CMK (cell line): ENCODE data around the gene PIK3CD.
A peak's percentile ranks its signal among the peaks of the same experiment; 100 is the strongest.
"Not testable (repeated sequence)": the region's sequence is repeated elsewhere in the genome, so short reads cannot be mapped to it uniquely, and the experiment has no call there.

Experiments used
- DNase-seq: peaks from one replicate; pipeline ENCODE4 v3.0.0-alpha.2; 2010; ENCODE audit warnings: low read depth

Gene PIK3CD

DNA sequence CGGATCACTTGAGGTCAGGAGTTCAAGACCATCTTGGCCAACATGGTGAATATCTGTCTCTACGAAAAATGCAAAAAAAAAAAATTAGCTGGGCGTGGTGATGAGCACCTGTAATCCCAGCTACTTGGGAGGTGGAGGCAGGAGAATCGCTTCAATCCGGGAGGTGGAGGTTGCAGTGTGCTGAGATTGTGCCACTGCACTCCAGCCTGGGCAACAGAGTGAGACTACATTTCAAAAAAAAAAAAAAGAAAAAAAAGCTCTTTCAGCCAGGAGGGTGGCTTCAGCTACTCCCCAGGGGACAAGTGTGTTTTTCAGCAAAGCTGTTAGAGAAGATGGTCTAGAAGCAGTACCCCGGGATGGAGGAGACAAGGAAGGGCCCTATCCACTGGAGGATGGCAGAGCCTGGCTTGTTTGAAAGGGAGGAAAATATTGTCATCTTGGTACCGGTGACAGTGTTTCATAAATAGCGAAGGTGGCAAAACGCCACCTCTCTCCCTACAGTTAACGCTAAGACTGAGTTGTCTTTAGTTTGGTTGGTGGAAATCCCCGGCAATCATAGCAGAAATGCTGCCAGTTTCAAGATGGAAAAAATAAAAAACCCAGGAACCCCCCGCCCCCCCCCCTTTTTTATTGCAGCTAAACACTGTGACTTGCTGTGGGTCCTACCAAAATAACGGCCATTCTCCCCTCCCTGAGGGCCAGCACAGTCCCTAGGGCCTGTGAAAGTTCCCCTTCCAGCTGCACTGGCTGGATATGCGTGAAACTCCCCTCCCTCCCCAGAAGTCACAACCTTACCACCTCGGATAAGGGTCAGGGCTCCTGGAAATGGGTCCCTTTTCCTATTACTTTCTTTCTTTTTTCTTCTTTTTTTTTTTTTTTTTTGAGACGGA lies 3.5 kb downstream of the PIK3CD start:
- DNase-seq: no peak

- DNase-seq: no peak
These were observed 4.3 kb downstream of the PIK3CD start for GRCh38 chr1:9655836-9656235.

DNA sequence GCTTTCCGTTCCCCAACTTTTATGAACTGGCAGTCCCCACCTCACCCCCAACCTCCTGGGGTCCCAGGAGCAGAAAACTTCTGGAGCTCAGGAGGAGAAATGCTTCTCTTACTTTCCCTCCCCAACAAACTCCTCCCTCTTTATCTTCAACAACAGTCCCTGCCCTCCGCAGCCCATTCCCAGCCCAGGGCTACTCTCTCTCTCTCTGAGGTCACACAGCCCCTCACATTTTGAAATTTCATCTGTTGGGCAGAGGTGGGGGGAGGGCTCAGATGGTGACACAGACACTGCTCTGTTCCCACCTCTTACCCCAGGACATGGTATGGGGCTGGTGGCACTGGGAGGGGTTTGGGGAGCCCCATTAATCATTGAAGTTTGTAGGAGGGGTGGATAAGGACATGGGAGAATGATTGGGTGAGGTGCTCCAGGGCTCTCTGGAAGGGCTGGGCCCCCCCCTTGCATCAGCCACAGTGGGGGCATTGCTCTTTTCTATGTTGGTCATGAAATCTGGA lies 6.0 kb downstream of the PIK3CD start:
- DNase-seq: no peak

DNA sequence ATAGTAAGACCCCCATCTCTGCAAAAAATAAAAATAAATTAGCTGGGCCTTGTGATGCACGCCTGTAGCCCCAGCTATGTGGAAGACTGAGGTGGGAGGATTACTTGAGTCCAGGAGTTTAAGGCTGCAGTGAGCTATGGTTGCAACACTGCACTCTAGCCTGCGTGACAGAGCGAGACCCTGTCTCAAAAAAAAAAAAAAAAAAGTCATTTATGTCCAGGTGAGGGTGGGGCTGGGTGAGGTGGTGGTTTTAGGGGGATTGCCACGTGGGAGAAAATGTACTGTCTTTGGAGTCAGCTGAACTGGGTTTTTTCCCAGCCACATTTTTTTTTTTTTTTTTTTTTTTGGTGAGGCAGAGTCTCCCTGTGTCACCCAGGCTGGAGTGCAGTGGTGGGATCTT lies 6.7 kb downstream of the PIK3CD start:
- no peak for DNase-seq

DNA sequence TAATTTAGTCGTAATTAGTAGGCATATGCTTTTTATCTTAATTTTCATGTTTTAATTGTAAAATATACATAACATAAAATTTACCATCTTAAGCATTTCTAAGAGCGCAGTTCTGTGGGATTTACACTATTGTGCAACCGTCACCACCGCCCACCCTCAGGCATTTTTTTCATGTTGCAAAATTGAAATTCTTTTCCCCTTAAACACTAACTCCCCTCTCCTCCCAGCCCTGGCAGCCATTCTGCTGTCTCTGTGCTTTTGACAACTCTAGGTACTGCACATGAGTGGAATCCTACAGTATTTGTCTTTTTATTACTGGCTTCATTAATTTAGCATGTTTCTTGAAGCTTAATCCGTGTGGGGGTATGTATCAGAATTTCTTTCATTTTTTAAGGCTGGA lies 7.8 kb downstream of the PIK3CD start:
- no peak for DNase-seq

- no peak for DNase-seq
These were observed 11.7 kb downstream of the PIK3CD start for GRCh38 chr1:9663257-9663656.

GRCh38 chr1:9665193-9665592 lies 13.7 kb downstream of the PIK3CD start:
- no peak for DNase-seq

DNA sequence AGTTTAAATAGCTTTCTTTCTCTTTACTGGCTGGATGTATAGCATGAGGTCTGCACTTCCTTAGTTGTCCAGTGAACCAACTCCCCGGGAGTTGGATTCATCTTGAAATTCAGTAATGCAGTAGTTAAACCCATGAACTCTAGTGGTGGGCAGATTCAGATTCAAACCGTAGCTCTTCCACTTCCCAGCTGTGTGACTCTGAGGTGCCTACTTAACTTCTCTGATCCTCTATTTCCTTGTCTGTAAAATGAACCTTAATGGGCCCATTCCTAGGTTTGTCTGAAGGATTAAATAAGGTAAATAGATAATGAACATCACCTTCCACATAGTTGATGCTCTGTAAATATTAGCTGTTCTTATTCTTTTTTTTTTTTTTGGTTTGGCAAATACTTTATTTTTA lies 16.5 kb downstream of the PIK3CD start:
- no peak for DNase-seq

GRCh38 chr1:9670085-9670484 lies 18.6 kb downstream of the PIK3CD start:
- no peak for DNase-seq

DNA sequence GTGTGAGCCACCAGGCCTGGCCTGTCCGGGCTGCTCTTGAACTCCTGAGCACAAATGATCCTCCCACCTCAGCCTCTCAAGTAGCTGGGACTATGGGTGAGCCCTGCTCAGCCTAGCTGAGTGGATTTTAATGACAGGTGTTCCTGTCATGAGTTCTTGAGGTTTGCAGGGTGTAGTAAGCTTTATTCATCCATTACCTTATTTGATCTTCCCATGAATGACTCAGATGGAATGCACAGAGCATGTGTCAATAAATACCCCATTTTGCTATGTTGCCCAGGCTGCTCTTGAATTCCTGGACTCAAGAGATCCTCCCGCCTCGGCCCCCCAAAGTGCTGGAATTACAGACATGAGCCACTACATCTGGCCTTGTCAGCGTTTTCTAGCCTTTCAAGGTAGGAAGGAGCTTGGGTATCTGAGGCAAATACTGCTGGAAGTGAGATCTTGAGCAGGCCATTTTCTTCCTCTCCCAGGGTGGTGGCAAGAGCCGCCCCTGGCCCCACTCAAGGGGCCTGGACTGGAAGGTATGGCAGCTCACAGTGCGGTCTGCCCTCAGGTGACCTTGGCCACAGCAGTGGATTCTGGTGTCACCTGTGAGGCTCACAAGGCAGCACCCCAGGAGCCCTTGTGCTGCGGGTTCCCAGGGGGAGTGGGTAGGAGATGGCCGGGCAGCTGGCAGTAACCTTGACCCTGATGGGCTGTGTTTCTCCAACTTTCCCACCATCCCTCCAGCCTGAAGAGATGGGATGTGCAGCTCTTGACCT lies 20.0 kb downstream of the PIK3CD start:
- DNase-seq: no peak

DNA sequence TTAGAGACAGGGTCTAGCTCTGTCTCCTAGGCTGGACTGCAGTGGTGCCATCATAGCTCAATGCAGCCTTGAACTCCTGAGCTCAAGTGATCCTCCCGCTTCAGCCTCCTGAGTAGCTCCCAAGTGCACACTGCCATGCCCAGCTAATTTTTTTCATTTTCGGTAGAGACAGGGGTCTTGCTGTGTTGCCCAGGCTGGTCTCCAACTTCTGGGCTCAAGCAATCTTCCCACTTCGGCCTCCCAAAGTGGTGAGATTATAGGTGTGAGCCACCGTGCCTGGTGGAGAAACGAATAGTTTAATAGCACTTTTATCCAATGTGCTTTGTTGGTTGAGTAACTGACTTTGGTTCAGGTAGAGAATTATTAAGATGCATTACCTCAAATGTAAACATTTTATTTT lies 20.9 kb downstream of the PIK3CD start:
- no peak for DNase-seq

DNA sequence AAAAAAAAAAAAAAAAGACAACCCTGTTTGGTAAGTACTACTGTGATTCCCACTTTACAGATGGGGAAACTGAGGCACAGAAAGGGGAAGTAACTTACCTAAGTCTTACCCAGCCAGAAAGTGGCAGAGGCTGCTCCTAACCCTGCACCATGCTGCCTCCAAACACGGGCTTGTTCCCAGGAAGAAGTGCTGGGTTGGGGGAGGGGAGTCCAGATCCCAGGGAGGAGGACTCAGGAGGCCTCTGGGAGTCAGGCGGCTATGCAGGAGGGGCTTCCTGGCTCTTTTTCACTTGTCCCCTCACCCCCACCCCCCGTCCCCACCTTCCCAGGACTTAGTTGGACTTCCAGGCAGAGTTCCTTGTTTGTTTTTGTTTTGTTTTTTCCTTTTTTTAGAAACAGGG lies 23.9 kb downstream of the PIK3CD start:
- no peak for DNase-seq

- DNase-seq: not testable (repeated sequence)
These were observed 24.6 kb downstream of the PIK3CD start for GRCh38 chr1:9676128-9676527.

- DNase-seq: no peak
These were observed 25.4 kb downstream of the PIK3CD start for GRCh38 chr1:9676815-9677393.

DNA sequence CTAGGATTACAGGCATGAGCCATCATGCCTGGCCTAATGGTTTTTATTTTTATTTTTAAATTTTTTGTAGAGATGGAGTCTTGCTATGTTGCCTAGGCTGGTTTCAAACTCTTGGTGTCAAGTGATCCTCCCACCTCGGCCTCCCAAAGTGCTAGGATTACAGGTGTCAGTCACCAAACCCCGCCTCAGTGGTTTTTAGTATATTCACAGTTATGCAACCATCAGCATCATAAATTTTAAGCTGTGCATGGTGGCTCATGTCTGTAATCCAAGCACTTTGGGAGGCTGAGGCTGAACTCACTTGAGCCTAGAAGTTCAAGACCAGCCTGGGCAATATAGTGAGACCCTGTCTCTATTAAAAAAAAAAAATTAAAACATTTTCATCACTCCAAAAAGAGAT lies 28.6 kb downstream of the PIK3CD start:
- DNase-seq: no peak

DNA sequence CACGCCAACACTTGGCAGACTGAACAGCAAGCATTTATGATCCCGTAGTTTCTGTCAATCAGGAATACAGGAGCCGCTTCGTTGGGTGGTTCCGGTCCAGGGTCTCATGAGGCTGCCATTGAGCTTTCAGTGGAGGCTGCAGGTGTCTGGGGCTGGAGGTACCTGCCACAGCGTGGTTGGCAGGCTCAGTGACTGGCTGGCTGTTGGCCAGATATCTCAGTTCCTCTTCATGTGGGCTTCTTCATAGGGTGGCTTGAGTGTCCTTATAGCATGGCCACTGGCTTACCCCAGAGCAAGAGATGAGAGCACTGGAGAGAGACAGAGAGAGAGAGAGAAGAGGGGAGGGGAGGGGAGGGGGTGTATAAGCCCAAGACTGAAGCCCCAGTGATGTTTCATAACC lies 29.3 kb downstream of the PIK3CD start:
- DNase-seq: no peak

DNA sequence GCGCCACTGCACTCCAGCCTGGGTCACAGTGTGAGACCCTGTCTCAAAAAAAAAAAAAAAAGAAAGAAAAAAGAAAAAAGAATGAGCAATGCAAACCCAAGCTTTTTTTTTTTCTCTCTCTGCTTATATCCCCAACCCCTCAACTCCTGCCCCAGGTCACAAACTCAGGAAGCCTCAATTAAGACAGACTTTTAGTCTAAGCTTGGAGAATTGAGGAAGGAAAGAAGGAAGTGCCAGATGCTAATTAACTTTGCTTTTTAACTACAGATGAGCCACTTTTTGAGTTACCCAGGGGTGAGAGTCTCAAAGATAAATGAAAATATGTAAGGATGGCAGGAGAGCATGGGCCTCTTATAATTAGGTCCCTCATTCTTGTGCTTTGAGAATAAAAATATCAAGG lies 33.3 kb downstream of the PIK3CD start:
- no peak for DNase-seq

DNA sequence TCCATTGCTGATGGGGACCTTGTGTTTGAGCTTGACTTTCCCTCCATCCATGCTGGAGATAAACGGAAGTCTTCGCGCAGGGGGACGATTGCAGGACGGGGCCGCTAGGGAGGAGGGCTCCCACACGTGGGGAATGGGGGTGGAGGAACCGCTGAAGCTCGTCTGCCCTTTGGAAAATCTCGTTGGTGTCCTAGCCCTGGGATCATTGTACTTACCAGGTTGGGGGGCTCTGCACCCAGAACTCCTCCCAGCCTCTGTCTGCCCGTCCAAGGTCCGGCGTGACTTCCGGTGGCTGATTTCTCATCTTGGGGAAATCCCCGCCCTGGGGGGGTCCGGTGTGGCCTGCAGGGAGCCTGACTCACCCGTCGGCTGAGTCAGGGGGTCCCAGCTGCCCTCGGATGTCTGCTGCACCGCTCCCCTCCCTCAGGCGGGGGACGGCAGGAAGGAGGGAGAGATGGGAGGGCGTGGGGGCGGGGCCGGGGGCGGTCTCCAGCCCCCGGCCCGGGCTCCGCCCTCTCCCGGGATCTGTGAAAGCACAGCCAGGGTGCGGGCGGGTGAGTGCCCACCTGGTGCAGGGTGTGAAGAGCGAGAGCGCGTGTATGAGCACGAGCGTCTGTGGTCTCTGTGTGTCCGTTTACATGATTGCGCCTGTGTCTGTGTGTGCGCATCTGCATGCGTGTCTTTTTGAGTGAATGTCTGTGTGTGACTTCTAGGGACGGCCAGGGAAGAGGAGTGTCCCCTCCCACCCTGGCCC lies 35.8 kb downstream of the PIK3CD start:
- peak; percentile 50 for DNase-seq

- DNase-seq: no peak
These were observed 36.5 kb downstream of the PIK3CD start for GRCh38 chr1:9687874-9688582.

- no peak for DNase-seq
These were observed 37.1 kb downstream of the PIK3CD start for GRCh38 chr1:9688599-9688998.

- DNase-seq: peak; percentile 57
These were observed 37.6 kb downstream of the PIK3CD start for GRCh38 chr1:9689011-9689706.
